ENCODE results near the gene AHNAK2. TPM values are rescaled to one million over a fixed set of nuclear protein-coding genes. Genes with fewer than 3 reads are reported as not detected.

The AHNAK2 gene
- total and polyA plus RNA-seq, 2 of the 13 experiments (the other 11 are each of a cell fraction or from before 2014, with no cell fraction given), result 0.11 to 0.18 TPM

DNA sequence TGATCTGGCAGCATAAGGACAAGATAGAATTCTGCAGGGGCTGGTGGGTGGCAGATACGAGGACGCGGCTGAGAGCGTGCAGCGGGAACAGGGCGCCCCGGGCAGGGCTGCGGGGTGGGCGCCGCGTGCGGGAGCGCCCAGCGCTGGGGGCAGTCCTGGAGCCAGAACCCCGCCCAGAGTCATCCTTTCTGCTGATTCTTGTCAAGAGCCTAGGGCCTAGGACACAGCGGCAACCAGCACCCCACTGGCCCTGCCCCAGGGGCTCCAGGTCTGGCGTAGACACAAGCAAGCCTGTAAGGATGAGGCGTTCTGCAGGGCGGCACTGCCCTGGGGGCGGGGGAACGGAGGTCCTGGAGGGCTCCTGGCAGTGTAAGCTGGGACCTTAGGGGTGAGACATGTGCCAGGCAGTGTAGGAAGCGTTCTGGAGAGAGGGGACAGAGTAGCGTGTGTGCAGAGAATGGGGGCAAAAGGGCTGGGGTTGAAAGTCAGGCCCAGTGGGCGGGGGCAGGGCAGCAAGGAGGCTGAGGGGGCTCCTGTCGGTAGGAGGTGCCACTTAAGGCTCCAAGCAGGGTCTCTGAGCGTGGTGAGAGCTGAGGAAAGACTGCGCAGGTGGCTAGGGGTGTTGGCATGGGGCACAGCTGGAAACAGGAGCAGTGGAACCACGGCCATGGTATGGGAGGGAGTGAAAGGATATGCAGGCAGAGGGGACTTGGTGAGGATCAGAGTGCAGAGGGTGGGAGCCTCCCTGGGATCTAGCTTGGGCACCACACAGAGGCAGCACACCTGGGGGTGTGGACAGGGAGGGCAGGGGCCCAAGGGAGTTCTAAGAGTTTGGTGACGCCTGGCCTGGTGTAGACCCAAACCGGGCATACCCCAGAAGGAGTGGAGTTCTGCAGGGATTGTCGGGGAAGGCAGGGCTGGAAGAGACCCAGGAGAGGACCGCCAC, 845 bp upstream of the AHNAK2 start:
- H3K27ac ChIP-seq (ENCODE audit: extremely low read length, insufficient read depth, low read length), result no peak overlapping the region
- FAIRE-seq, result no peak
- H2AFZ ChIP-seq (ENCODE audit: low read length), result no peak overlapping the region
- peaks cover 53% of the 10 kb centered on the region for H3K4me1 ChIP-seq (ENCODE audit: insufficient read depth, low read length)
- no peaks in the 10 kb centered on the region for H3K79me2 ChIP-seq (ENCODE audit: insufficient read depth, low read length)
- CTCF ChIA-PET (ENCODE audit: low intra/inter-chr PET ratio, low total read pairs), result interaction anchor here (1.4 to 6.7 kb wide), 2 partner anchors 66 to 108 kb away, joined by 3 to 146 read pairs; no protein-coding TSS in a partner anchor
- no peak for DNase-seq (ENCODE audit: low spot score)
- POLR2A ChIA-PET, result no interaction called here
- BruUV-seq (replicated peaks), result no TSS peak
- peak; percentile 5 for ATAC-seq
- 29% methylated on average over 17 of the region's 32 CpGs for WGBS (ENCODE audit: low lambda C conversion rate)
- no peaks in the 10 kb centered on the region for H3K9me3 ChIP-seq (ENCODE audit: low read length)
- H3K27me3 ChIP-seq (ENCODE audit: control insufficient read depth in 1 of 2, insufficient read depth in 2 of 2, low read length in 2 of 2), result peaks cover 17 to 83% of the 10 kb centered on the region in 2 experiments; a peak in 4 of 5 replicates
- no peaks in the 10 kb centered on the region for H4K20me1 ChIP-seq (ENCODE audit: insufficient read depth, low read length)
- H3K9ac ChIP-seq (ENCODE audit: insufficient read depth, low read depth, low read length), result no peak overlapping the region
- no peaks in the 10 kb centered on the region for H3K36me3 ChIP-seq (replicated peaks in 1 of 2; ENCODE audit: control insufficient read depth in 1 of 2, insufficient read depth in 2 of 2, low read length in 2 of 2)
- H3K4me2 ChIP-seq (ENCODE audit: low read depth, low read length), result peak overlapping the region; percentile 76
- in situ Hi-C loops (cut with HindIII; ENCODE audit: extremely low pct_ligation_motif_present, low pct_unique_long_range_greater_than_20kb) (no loop called here), intact Hi-C loops (cut with micrococcal nuclease; ENCODE audit: unreplicated experiment) (loop anchor here (5.0 kb wide), 1 partner anchor 43 kb away; the partner anchor contains the start of gene CDCA4)
- H3K4me3 ChIP-seq (replicated peaks in 1 of 3; ENCODE audit: insufficient read depth in 1 of 3, low read depth in 2 of 3, low read length in 3 of 3), result peak overlapping the region; percentile 33 to 57 (median 52); a peak in 5 of 6 replicates
- TF ChIP-seq FOXC1 (CRISPR knock-in tag; IDR thresholded peaks at IDR 0.05; ENCODE audit: borderline replicate concordance) (0 out of 2 replicates have a peak, but pooled peaks have one; percentile 32), TBP (CRISPR knock-in tag; IDR thresholded peaks at IDR 0.05) (no peak), ISX (CRISPR knock-in tag; conservative IDR thresholded peaks at IDR 0.05) (no peak), ZNF333 (CRISPR knock-in tag; IDR thresholded peaks at IDR 0.05; ENCODE audit: borderline replicate concordance) (0 out of 2 replicates have a peak, but pooled peaks have one; percentile 29), NRL (CRISPR knock-in tag; IDR thresholded peaks at IDR 0.05; ENCODE audit: borderline replicate concordance) (peak; percentile 49; the same call in 1 of the 2 replicates), NONO (IDR thresholded peaks at IDR 0.05) (no peak), NONO (CRISPR knock-in tag; conservative IDR thresholded peaks at IDR 0.05) (no peak), SP2 (CRISPR knock-in tag; IDR thresholded peaks at IDR 0.05) (0 out of 2 replicates have a peak, but pooled peaks have one; percentile 22), SKI (IDR thresholded peaks at IDR 0.05; ENCODE audit: partially characterized antibody) (no peak)
- TF ChIP-seq, protein P1, sequence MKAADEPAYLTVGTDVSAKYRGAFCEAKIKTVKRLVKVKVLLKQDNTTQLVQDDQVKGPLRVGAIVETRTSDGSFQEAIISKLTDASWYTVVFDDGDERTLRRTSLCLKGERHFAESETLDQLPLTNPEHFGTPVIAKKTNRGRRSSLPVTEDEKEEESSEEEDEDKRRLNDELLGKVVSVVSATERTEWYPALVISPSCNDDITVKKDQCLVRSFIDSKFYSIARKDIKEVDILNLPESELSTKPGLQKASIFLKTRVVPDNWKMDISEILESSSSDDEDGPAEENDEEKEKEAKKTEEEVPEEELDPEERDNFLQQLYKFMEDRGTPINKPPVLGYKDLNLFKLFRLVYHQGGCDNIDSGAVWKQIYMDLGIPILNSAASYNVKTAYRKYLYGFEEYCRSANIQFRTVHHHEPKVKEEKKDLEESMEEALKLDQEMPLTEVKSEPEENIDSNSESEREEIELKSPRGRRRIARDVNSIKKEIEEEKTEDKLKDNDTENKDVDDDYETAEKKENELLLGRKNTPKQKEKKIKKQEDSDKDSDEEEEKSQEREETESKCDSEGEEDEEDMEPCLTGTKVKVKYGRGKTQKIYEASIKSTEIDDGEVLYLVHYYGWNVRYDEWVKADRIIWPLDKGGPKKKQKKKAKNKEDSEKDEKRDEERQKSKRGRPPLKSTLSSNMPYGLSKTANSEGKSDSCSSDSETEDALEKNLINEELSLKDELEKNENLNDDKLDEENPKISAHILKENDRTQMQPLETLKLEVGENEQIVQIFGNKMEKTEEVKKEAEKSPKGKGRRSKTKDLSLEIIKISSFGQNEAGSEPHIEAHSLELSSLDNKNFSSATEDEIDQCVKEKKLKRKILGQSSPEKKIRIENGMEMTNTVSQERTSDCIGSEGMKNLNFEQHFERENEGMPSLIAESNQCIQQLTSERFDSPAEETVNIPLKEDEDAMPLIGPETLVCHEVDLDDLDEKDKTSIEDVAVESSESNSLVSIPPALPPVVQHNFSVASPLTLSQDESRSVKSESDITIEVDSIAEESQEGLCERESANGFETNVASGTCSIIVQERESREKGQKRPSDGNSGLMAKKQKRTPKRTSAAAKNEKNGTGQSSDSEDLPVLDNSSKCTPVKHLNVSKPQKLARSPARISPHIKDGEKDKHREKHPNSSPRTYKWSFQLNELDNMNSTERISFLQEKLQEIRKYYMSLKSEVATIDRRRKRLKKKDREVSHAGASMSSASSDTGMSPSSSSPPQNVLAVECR (CRISPR knock-in tag; IDR thresholded peaks at IDR 0.05; ENCODE audit: borderline replicate concordance), result peak; percentile 29
- TF ChIP-seq, protein P2, sequence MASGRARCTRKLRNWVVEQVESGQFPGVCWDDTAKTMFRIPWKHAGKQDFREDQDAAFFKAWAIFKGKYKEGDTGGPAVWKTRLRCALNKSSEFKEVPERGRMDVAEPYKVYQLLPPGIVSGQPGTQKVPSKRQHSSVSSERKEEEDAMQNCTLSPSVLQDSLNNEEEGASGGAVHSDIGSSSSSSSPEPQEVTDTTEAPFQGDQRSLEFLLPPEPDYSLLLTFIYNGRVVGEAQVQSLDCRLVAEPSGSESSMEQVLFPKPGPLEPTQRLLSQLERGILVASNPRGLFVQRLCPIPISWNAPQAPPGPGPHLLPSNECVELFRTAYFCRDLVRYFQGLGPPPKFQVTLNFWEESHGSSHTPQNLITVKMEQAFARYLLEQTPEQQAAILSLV (CRISPR knock-in tag; IDR thresholded peaks at IDR 0.05; ENCODE audit: borderline replicate concordance), result 0 out of 2 replicates have a peak, but pooled peaks have one; percentile 29
- TF ChIP-seq, protein P3, sequence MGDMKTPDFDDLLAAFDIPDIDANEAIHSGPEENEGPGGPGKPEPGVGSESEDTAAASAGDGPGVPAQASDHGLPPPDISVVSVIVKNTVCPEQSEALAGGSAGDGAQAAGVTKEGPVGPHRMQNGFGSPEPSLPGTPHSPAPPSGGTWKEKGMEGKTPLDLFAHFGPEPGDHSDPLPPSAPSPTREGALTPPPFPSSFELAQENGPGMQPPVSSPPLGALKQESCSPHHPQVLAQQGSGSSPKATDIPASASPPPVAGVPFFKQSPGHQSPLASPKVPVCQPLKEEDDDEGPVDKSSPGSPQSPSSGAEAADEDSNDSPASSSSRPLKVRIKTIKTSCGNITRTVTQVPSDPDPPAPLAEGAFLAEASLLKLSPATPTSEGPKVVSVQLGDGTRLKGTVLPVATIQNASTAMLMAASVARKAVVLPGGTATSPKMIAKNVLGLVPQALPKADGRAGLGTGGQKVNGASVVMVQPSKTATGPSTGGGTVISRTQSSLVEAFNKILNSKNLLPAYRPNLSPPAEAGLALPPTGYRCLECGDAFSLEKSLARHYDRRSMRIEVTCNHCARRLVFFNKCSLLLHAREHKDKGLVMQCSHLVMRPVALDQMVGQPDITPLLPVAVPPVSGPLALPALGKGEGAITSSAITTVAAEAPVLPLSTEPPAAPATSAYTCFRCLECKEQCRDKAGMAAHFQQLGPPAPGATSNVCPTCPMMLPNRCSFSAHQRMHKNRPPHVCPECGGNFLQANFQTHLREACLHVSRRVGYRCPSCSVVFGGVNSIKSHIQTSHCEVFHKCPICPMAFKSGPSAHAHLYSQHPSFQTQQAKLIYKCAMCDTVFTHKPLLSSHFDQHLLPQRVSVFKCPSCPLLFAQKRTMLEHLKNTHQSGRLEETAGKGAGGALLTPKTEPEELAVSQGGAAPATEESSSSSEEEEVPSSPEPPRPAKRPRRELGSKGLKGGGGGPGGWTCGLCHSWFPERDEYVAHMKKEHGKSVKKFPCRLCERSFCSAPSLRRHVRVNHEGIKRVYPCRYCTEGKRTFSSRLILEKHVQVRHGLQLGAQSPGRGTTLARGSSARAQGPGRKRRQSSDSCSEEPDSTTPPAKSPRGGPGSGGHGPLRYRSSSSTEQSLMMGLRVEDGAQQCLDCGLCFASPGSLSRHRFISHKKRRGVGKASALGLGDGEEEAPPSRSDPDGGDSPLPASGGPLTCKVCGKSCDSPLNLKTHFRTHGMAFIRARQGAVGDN (CRISPR knock-in tag; IDR thresholded peaks at IDR 0.05), result peak; percentile 46
